ENCODE results near the gene TMEM256. TPM values are rescaled to one million over a fixed set of nuclear protein-coding genes. Genes with fewer than 3 reads are reported as not detected.

Gene TMEM256
- total RNA-seq, 1 donor, result 43.7 TPM

DNA sequence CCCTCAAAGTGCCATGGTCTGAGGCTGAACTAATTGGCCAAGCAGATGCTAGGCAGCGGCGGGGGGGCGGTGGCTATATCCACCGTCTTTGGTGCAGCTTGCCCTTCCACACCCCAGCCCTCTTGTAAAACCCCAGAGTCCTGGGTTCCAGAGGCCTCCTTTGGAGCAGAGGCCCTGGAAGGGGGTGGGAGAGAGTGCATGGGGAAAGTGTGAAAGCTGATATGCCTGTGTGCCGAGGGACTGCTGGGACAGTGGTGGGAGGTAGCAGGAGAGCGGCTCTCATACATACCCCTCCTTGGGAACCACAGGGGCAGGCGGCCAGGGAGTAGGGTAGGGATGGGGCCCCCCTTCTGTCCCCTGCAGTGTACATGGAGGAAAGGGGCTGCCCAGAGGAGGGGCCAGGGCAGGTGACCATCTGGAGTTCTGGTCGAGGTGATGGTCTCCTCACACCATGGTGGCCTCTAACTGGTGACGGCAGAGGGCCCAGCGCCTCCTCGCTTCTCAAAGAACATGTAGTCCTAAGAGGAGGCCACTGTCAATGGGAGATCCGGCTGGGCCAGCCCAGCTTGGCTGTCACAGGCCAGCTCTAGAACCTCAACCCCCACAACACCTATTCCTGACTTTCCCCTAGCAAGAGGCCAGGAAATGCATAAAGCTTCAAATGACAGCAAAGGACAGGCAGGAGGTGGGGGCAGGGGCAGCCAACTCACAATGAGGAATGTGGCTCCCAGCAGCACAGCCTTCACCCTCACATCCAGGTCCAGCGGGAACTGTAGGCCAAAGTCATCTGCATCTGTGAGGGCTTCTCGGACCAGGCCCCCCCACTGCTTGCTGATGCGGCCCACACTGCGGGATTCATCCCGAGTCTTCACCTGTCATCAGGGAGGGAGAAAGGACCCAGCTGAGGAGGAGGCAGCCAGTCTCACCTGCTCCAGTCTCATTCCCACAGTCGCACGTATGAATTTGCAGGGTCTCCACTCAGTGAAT, 13.7 kb downstream of the TMEM256 start:
- H3K4me3 ChIP-seq (ENCODE audit: low read depth, low read length), result no peak overlapping the region
- TF ChIP-seq, protein P1, sequence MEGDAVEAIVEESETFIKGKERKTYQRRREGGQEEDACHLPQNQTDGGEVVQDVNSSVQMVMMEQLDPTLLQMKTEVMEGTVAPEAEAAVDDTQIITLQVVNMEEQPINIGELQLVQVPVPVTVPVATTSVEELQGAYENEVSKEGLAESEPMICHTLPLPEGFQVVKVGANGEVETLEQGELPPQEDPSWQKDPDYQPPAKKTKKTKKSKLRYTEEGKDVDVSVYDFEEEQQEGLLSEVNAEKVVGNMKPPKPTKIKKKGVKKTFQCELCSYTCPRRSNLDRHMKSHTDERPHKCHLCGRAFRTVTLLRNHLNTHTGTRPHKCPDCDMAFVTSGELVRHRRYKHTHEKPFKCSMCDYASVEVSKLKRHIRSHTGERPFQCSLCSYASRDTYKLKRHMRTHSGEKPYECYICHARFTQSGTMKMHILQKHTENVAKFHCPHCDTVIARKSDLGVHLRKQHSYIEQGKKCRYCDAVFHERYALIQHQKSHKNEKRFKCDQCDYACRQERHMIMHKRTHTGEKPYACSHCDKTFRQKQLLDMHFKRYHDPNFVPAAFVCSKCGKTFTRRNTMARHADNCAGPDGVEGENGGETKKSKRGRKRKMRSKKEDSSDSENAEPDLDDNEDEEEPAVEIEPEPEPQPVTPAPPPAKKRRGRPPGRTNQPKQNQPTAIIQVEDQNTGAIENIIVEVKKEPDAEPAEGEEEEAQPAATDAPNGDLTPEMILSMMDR (IDR thresholded peaks at IDR 0.05; ENCODE audit: insufficient read depth, low read length), result no peak
- no peak for DNase-seq (ENCODE audit: low read depth)

DNA sequence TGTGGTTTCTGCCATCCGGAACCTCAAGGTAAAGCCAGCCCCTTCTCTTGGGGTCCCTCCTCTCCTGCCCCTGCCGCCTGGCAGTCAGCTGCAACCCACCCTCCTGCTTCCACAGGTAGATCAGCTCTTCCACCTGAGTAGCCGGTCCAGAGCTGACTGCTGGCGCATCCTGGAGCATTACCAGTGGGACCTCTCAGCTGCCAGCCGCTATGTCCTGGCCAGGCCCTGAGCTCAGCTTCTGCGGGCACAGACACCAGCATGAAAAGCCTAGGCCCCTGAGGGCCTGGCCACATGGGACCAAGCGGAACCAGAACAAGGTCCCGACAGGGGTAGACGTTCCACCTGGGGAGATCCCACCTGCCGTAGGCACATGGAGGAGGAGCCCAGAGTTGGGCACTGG, 15.0 kb downstream of the TMEM256 start:
- TF ChIP-seq, protein P1 (IDR thresholded peaks at IDR 0.05; ENCODE audit: insufficient read depth, low read length), result no peak

DNA sequence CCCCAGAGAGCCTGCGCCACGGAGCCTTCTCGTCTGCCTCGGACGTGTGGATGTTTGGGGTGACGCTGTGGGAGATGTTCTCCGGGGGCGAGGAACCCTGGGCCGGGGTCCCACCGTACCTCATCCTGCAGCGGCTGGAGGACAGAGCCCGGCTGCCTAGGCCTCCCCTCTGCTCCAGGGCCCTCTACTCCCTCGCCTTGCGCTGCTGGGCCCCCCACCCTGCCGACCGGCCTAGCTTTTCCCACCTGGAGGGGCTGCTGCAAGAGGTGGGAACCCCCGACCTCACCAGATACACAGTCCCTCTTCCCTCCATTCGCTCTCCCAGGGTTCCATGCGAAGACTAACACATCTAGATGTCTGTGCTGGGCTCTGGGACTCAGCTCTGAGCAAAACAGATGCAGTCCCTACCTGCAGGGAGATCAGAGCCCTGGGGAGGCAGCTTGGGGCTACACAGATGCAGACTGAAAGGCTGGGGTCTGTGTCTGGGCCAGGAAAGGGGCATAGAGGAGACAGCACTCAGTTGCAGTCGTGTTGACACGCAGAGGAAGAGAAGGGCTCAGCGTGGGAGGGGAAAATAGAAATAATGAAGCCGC, 19.3 kb downstream of the TMEM256 start:
- no peak overlapping the region for H3K4me3 ChIP-seq (ENCODE audit: low read depth, low read length)
- TF ChIP-seq, protein P1 (IDR thresholded peaks at IDR 0.05; ENCODE audit: insufficient read depth, low read length), result no peak
- DNase-seq (ENCODE audit: low read depth), result no peak

More for the DNA sequence above, 15.0 kb downstream of the TMEM256 start:
- H3K4me3 ChIP-seq (ENCODE audit: low read depth, low read length), result no peak overlapping the region
- DNase-seq (ENCODE audit: low read depth), result no peak

DNA sequence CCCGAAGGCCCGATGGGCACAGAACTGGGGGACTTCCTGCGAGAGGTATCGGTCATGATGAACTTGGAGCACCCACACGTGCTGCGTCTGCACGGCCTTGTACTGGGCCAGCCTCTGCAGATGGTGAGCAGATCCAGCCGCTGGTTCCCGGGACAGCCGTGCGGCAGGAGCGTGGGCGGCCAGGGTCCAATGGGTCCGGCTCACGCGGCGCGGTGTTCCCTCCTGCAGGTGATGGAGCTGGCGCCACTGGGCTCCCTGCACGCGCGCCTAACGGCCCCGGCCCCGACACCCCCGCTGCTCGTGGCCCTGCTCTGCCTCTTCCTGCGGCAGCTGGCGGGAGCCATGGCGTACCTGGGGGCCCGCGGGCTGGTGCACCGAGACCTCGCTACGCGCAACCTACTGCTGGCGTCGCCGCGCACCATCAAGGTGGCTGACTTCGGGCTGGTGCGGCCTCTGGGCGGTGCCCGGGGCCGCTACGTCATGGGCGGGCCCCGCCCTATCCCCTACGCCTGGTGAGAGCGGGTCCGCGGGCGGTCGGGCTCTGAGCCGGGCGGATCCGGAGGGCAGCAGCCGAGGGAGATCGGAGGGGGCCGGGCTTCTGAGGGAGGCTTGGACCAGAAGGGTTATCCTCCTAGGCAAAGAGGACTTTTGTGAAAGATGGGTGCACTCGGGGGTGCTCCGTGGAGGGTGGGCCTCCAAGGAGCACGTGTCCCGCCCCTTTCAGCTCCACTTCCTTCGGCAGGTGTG, 20.0 kb downstream of the TMEM256 start:
- TF ChIP-seq, protein P1 (IDR thresholded peaks at IDR 0.05; ENCODE audit: insufficient read depth, low read length), result no peak
- no peak for DNase-seq (ENCODE audit: low read depth)
- H3K4me3 ChIP-seq (ENCODE audit: low read depth, low read length), result peak overlapping the region; percentile 52

DNA sequence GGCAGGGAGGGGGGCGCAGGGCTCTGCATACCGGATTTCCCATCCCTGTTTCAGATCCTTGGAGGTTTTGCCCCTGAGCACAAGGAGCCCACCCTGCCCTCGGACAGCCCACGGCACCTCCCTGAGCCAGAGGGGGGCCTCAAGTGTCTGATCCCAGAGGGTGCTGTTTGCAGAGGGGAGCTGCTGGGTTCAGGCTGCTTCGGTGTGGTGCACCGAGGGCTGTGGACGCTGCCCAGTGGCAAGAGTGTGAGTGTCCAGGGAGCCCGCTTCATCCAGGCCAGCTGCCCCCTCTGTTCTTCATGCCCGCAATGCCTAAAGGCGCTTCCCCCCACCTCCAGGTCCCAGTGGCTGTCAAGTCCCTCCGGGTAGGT, 20.5 kb downstream of the TMEM256 start:
- no peak for DNase-seq (ENCODE audit: low read depth)
- no peak overlapping the region for H3K4me3 ChIP-seq (ENCODE audit: low read depth, low read length)
- TF ChIP-seq, protein P1 (IDR thresholded peaks at IDR 0.05; ENCODE audit: insufficient read depth, low read length), result no peak

DNA sequence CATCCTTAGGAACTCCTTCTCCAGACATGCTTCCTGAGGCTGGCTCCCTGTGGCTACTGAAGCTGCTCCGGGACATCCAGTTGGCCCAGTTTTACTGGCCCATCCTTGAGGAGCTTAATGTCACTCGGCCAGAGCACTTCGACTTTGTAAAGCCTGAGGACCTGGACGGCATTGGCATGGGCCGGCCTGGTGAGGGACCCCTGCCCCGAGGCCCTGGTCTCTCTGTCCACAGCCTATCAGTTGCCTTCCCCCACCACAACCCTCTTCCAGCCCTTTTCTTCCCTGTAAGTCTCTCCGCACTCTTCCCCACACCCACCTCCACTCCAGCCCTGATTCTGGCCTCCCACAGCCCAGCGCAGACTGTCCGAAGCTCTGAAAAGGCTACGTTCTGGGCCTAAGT, 21.0 kb downstream of the TMEM256 start:
- TF ChIP-seq, protein P1 (IDR thresholded peaks at IDR 0.05; ENCODE audit: insufficient read depth, low read length), result no peak
- DNase-seq (ENCODE audit: low read depth), result no peak
- no peak overlapping the region for H3K4me3 ChIP-seq (ENCODE audit: low read depth, low read length)

All from fibroblast of the aortic adventitia (primary cell).